Spleen (tissue), 11 donors: Measurements from ENCODE around the gene ZBTB3. TPM values are rescaled to one million over a fixed set of nuclear protein-coding genes. Genes with fewer than 3 reads are reported as not detected.

ENCODE experiments used
- DNase-seq: peaks from one replicate; pipeline ENCODE4 v3.0.0-alpha.2; 2020
- H3K27ac ChIP-seq, 8 donors: fragments of 200-600 bp; sonication (generic) in 7 of 8; 1 replicate in 4 of 8; 2 replicates in 4 of 8; pipeline versions ENCODE4 v1.5.0 to v1.8.0; 2016 to 2021; ENCODE audit warnings: inconsistent platforms in 4 of 8, mild to moderate bottlenecking in 4 of 8, moderate library complexity in 1 of 8
- H3K27me3 ChIP-seq, 7 donors: fragments of 200-600 bp; sonication (generic) in 6 of 7; replicated peaks in 1 of 7; 1 replicate in 4 of 7; 2 replicates in 3 of 7; pipeline versions ENCODE4 v1.5.0 to v1.8.0; 2016 to 2021; ENCODE audit warnings: inconsistent platforms in 3 of 7, mild to moderate bottlenecking in 1 of 7
- H3K36me3 ChIP-seq, 6 donors: fragments of 200-600 bp; sonication (generic) in 5 of 6; 1 replicate in 4 of 6; 2 replicates in 2 of 6; pipeline versions ENCODE4 v1.5.0 to v1.8.0; 2016 to 2021; ENCODE audit warnings: inconsistent platforms in 2 of 6
- H3K4me1 ChIP-seq, 6 donors: fragments of 200-600 bp; sonication (generic) in 5 of 6; 1 replicate in 3 of 6; 2 replicates in 3 of 6; pipeline versions ENCODE4 v1.5.0 to v1.8.0; 2016 to 2021; ENCODE audit warnings: inconsistent platforms in 3 of 6
- H3K4me3 ChIP-seq, 8 donors: fragments of 200-600 bp; sonication (generic) in 7 of 8; 1 replicate in 4 of 8; 2 replicates in 4 of 8; pipeline versions ENCODE4 v1.5.0 to v1.8.0; 2016 to 2021; ENCODE audit warnings: inconsistent platforms in 4 of 8, mild to moderate bottlenecking in 4 of 8, moderate library complexity in 2 of 8
- H3K9me3 ChIP-seq, 8 donors: fragments of 200-600 bp; sonication (generic) in 7 of 8; 1 replicate in 4 of 8; 2 replicates in 4 of 8; pipeline versions ENCODE4 v1.5.0 to v1.8.0; 2016 to 2021; ENCODE audit warnings: inconsistent platforms in 4 of 8
- POLR2A ChIP-seq, 3 donors: fragments of 450-650 bp; IDR thresholded peaks; one replicate each; pipeline ENCODE4 v1.5.1; 2017; ENCODE audit warnings: antibody characterized with exemption in 3 of 3, mild to moderate bottlenecking in 1 of 3
- POLR2AphosphoS5 ChIP-seq, 3 donors: sonication (generic); formaldehyde crosslinking; IDR thresholded peaks; one replicate each; pipeline ENCODE4 v1.5.1; 2017; ENCODE audit warnings: antibody characterized with exemption in 3 of 3
- WGBS, 5 donors: extraction: QIAGEN DNeasy Blood & Tissue Kit in 3 of 5; methylation state at CpG; one replicate each; pipeline versions ENCODE4 v1.1.5 to v1.1.7; 2013 to 2018; 5-methylcytosine and 5-hydroxymethylcytosine counted together
- intact Hi-C: fragments of 100-400 bp; cut with DNase I; formaldehyde crosslinking; loops from one replicate; pipeline ENCODE4 v1.15.0; 2023; ENCODE audit warnings: low total_unique reads
- polyA plus RNA-seq, 3 donors: library from polyadenylated mRNA; stranded (reverse); fragments of 200-250 nt; gene quantifications; one replicate each; pipeline ENCODE4 v1.2.1, GENCODE V29; 2013
- total RNA-seq, 7 donors: library from RNA; depleted of rRNA in 3 of 7; stranded (reverse); fragments of >200 nt in 3 of 7; fragmentation: NEBNext Ultra II Directional in 4 of 7; extraction: Animal tissue kit (Norgen Biotek cat#: 25700) in 4 of 7; gene quantifications; one replicate each; pipeline versions ENCODE4 v1.1.0 to v1.2.1, GENCODE V29; 2016 to 2021
- TF ChIP-seq, protein P1 (sequence below), 11 experiments: fragments of 200-600 bp in 7 of 11; fragments of 450-650 bp in 4 of 11; sonication (generic) in 4 of 11; IDR thresholded peaks in 8 of 11; conservative IDR thresholded peaks in 3 of 11; 1 replicate in 7 of 11; 2 replicates in 4 of 11; pipeline versions ENCODE4 v1.4.0 to v1.8.0; 2016 to 2021; ENCODE audit warnings: antibody characterized with exemption in 11 of 11, inconsistent platforms in 4 of 11, mild to moderate bottlenecking in 1 of 11
- donor health status: healthy with polysubstance abuse.
- donor health status: DM: no; HTN: no; CAD: no; lungs with moderate emphysema.
- donor health status: DM: no; HTN: no; CAD: no.
- donor health status: Bipolar disorder and iron deficiency.
- donor health status: healthy.
- donor health status: DM: no; HTN: no; CAD: no.
- donor health status: DM: yes; HTN: yes; CAD: no.

The ZBTB3 gene
- total and polyA plus RNA-seq, 10 donors: 3.2 to 14.5 (median 10.0) TPM

DNA sequence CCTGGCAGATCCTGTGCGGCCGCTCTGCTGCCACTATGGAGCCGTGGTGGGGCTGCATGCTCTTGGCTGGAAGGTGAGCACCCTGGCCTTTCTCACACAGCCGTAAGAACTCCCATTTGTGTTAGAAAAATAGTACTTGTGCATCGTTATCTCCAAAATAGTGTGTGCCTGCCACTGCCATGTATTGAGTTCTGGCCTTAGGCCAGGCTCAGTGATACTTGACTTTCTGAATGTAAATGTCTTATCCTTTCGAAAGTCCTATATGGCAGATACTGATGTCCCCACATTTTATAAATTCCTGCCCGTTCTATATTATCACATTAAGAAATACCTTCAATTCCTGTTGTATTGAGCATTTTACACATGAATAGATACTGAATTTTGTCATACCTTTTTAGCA, 28.8 kb upstream of the ZBTB3 start:
- DNase-seq: no peak
- Histone ChIP-seq H3K9me3 (no peaks in the 10 kb centered on the region), H3K4me3 (no peak overlapping the region), H3K27me3 (no peaks in the 10 kb centered on the region), H3K36me3 (peaks cover 0 to 67% (median 33%) of the 10 kb centered on the region in 6 donors), H3K27ac (no peak overlapping the region), H3K4me1 (peaks cover 9 to 19% (median 13%) of the 10 kb centered on the region in 6 donors)
- intact Hi-C loops: no loop called here
- TF ChIP-seq POLR2A (IDR thresholded peaks at IDR 0.05) (no peak), POLR2AphosphoS5 (IDR thresholded peaks at IDR 0.05) (no peak)
- TF ChIP-seq, protein P1, sequence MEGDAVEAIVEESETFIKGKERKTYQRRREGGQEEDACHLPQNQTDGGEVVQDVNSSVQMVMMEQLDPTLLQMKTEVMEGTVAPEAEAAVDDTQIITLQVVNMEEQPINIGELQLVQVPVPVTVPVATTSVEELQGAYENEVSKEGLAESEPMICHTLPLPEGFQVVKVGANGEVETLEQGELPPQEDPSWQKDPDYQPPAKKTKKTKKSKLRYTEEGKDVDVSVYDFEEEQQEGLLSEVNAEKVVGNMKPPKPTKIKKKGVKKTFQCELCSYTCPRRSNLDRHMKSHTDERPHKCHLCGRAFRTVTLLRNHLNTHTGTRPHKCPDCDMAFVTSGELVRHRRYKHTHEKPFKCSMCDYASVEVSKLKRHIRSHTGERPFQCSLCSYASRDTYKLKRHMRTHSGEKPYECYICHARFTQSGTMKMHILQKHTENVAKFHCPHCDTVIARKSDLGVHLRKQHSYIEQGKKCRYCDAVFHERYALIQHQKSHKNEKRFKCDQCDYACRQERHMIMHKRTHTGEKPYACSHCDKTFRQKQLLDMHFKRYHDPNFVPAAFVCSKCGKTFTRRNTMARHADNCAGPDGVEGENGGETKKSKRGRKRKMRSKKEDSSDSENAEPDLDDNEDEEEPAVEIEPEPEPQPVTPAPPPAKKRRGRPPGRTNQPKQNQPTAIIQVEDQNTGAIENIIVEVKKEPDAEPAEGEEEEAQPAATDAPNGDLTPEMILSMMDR (IDR thresholded peaks at IDR 0.05 in 8 of 11, conservative IDR thresholded peaks at IDR 0.05 in 3 of 11): no peak
- 93 to 99% (median 97%) methylated on average over 7 of the region's 7 CpGs for WGBS, 5 donors

DNA sequence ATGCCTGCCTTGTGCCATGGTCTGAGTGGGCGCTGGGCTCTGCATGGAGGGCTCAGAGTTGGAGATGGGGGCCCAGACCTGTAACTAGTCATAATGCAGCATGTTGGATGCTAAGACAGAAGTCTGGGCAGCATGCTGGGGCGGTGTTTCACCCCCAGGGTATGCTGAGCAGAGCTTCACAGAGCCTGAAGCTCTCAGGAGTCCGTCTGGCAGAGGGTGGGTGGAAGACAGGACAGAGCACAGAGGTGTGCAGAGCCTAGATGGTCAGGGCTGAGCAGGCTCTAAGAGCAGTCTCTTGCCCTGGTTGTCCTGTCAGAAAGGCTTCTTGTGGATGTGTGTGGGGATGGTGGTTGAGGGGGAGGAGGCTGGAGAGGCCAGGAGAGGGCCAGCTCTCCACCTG, 24.5 kb upstream of the ZBTB3 start:
- DNase-seq: no peak
- TF ChIP-seq POLR2AphosphoS5 (IDR thresholded peaks at IDR 0.05) (no peak), POLR2A (IDR thresholded peaks at IDR 0.05) (no peak)
- TF ChIP-seq, protein P1 (IDR thresholded peaks at IDR 0.05 in 8 of 11, conservative IDR thresholded peaks at IDR 0.05 in 3 of 11): no peak
- no peaks in the 10 kb centered on the region for H3K27me3 ChIP-seq
- no peaks in the 10 kb centered on the region for H3K9me3 ChIP-seq
- H3K27ac ChIP-seq: no peak overlapping the region
- intact Hi-C loops: no loop called here
- H3K4me3 ChIP-seq: no peak overlapping the region
- peaks cover 0 to 13% (median 0%) of the 10 kb centered on the region in 6 donors for H3K4me1 ChIP-seq
- WGBS, 5 donors: 89 to 95% (median 90%) methylated on average over 3 of the region's 3 CpGs
- peaks cover 0 to 87% (median 53%) of the 10 kb centered on the region in 6 donors for H3K36me3 ChIP-seq

DNA sequence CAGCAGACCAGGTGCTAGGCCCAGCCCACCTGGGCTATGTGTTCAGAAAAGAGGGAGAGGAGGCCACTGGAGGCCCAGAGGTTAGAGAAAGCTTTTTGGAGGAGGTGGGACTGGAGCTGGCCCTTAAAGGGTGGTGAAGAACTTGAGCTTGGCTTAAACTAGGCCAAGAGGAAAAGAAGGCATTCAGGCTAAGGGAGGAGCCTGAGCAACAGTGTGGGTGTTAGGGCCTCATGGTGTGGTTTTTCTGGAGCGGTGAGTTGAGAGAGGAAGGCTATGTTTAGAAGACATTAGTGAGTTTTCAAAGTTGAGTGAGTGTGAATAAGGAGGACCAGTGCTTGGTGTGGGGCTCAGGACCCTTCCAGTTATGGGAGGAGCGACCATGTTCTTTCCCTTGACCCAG, 23.4 kb upstream of the ZBTB3 start:
- H3K36me3 ChIP-seq: peaks cover 0 to 76% (median 48%) of the 10 kb centered on the region in 6 donors
- intact Hi-C loops: no loop called here
- no peaks in the 10 kb centered on the region for H3K9me3 ChIP-seq
- no peak overlapping the region for H3K4me3 ChIP-seq
- WGBS, 5 donors: 71 to 87% (median 79%) methylated on average over 2 of the region's 2 CpGs
- no peaks in the 10 kb centered on the region for H3K27me3 ChIP-seq
- H3K4me1 ChIP-seq: peaks cover 1 to 24% (median 5%) of the 10 kb centered on the region in 6 donors
- TF ChIP-seq POLR2AphosphoS5 (IDR thresholded peaks at IDR 0.05): no peak
- TF ChIP-seq POLR2A (IDR thresholded peaks at IDR 0.05): no peak
- TF ChIP-seq, protein P1 (IDR thresholded peaks at IDR 0.05 in 8 of 11, conservative IDR thresholded peaks at IDR 0.05 in 3 of 11): no peak
- no peak overlapping the region for H3K27ac ChIP-seq
- no peak for DNase-seq

DNA sequence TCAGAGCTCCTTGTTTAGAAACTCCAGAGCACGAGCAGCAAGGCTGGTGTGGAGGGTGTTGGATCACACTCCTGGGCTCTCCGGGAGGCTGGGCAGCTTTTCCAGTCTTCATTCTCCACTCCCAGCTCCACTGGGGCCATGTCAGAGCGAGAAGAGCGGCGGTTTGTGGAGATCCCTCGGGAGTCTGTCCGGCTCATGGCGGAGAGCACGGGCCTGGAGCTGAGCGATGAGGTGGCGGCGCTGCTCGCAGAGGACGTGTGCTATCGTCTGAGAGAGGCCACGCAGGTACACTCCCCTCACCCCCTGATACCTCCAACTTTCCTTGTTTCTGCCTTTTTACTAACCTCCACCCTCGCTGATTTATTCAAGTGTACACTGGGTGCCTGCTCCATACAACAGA, 21.7 kb upstream of the ZBTB3 start:
- intact Hi-C loops: no loop called here
- WGBS, 5 donors: 94 to 98% (median 97%) methylated on average over 16 to 17 of the region's 17 CpGs

More for the DNA sequence above, 21.7 kb upstream of the ZBTB3 start:
- H3K4me3 ChIP-seq: no peak overlapping the region
- peaks cover 0 to 60% (median 42%) of the 10 kb centered on the region in 6 donors for H3K36me3 ChIP-seq
- DNase-seq: no peak
- H3K9me3 ChIP-seq: no peaks in the 10 kb centered on the region
- TF ChIP-seq POLR2A (IDR thresholded peaks at IDR 0.05) (no peak), POLR2AphosphoS5 (IDR thresholded peaks at IDR 0.05) (no peak)
- TF ChIP-seq, protein P1 (IDR thresholded peaks at IDR 0.05 in 8 of 11, conservative IDR thresholded peaks at IDR 0.05 in 3 of 11): no peak
- H3K27ac ChIP-seq: peak overlapping the region in 3 of 8 donors; percentile 2 to 69 (median 31)
- no peaks in the 10 kb centered on the region for H3K27me3 ChIP-seq
- H3K4me1 ChIP-seq: peaks cover 10 to 39% (median 18%) of the 10 kb centered on the region in 6 donors
